SK-N-SH (cell line): ENCODE results near the gene RCN2.

Experiments used
- EZH2phosphoT487 ChIP-seq: fragments of 200-600 bp; sonication (generic); IDR thresholded peaks from 2 replicates; pipeline ENCODE4 v1.6.1; 2017; ENCODE audit warnings: low read depth, mixed run types, mild to moderate bottlenecking, antibody characterized with exemption, moderate library complexity, borderline replicate concordance
- MAX ChIP-seq: IDR thresholded peaks from 2 replicates; pipeline ENCODE4 v1.4.0; 2012; ENCODE audit warnings: low read depth
- NRF1 ChIP-seq: IDR thresholded peaks from 2 replicates; pipeline ENCODE4 v1.6.1; 2012; ENCODE audit warnings: low read depth, mild to moderate bottlenecking, low read length
- RFX5 ChIP-seq: IDR thresholded peaks from 2 replicates; pipeline ENCODE4 v1.6.1; 2012; ENCODE audit warnings: mild to moderate bottlenecking, improper control_type of control experiment, low read length
- TAF1 ChIP-seq: IDR thresholded peaks from 2 replicates; pipeline ENCODE4 v1.6.1; 2012; ENCODE audit warnings: low read depth, mild to moderate bottlenecking, low read length, moderate library complexity, borderline replicate concordance
- USF1 ChIP-seq: IDR thresholded peaks from 2 replicates; pipeline ENCODE4 v1.4.0; 2012; ENCODE audit warnings: low read depth, borderline replicate concordance
- TF ChIP-seq, protein P1 (sequence below): fragments of 200-600 bp; sonication (generic); IDR thresholded peaks from 2 replicates; pipeline ENCODE4 v1.6.1; 2017; ENCODE audit warnings: antibody characterized with exemption, mild to moderate bottlenecking, moderate library complexity

DNA sequence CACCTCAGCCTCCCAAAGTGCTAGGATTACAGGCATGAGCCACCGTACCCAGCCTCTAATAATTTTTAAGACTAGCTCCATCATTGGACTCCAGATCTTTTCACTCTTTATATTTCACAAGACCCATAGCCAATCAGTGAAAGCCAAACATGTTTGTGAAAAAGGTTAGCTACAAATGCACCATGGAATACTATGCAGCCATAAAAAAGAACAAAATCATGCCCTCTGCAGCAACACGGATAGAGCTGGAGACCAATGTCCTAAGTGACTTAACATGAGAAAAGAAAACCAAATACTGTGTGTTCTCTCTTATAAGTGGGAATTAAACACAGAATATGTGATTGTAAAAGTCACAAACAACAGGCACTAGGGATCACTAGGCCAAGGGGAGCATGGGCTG is 29.6 kb upstream of the RCN2 start:
- TF ChIP-seq, protein P1, sequence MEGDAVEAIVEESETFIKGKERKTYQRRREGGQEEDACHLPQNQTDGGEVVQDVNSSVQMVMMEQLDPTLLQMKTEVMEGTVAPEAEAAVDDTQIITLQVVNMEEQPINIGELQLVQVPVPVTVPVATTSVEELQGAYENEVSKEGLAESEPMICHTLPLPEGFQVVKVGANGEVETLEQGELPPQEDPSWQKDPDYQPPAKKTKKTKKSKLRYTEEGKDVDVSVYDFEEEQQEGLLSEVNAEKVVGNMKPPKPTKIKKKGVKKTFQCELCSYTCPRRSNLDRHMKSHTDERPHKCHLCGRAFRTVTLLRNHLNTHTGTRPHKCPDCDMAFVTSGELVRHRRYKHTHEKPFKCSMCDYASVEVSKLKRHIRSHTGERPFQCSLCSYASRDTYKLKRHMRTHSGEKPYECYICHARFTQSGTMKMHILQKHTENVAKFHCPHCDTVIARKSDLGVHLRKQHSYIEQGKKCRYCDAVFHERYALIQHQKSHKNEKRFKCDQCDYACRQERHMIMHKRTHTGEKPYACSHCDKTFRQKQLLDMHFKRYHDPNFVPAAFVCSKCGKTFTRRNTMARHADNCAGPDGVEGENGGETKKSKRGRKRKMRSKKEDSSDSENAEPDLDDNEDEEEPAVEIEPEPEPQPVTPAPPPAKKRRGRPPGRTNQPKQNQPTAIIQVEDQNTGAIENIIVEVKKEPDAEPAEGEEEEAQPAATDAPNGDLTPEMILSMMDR = no peak
- TF ChIP-seq EZH2phosphoT487 = no peak
- TF ChIP-seq NRF1 = no peak
- TF ChIP-seq TAF1 = no peak
- TF ChIP-seq USF1 = no peak
- TF ChIP-seq RFX5 = no peak
- TF ChIP-seq MAX = no peak
